AG08395 (cell line): ENCODE data around the gene TPK1.
A peak's percentile ranks its signal among the peaks of the same experiment; 100 is the strongest.
"Not testable (repeated sequence)": the region's sequence is repeated elsewhere in the genome, so short reads cannot be mapped to it uniquely, and the experiment has no call there.

Experiments used
- DNase-seq: peaks from one replicate; pipeline ENCODE4 v3.0.0; 2012; ENCODE audit warnings: mixed read lengths, low spot score

TPK1 gene

DNA sequence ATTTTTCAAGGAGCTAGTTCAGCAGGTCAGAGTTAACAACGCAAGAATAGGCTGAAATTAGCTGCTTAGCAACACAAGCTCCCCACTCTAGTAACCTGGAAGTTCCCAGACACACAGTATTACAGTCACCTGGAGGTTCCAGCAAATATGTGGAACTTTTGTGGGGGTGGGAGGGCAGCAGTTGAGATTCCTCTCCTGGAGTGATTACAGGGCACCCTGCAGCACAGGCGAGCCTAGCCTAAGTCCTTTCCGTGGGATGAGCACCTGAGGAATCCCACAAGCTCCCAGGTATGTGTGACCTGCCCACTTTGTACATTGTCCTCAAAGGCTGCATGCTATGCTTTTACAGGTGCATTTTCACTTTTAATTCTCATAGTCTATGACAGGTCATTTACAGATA lies 13.6 kb downstream of the TPK1 start:
- no peak for DNase-seq

DNA sequence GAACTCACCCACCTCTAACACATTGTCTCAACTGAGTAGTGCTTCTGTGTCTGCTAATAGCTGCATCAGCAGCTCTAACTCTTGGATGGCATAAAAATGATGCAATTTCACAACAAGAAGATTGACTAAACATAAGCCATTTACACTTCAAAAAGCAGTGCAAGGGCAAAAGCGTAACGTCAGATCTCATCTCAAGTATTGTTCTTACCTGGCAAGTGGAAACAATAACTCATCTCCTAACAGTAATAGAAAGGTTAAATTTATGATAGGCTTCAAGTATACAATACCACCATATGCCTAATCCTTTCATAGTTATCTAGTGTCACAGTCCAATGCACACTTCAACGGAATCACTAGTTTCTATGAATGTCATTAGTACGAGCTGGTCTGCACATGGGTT lies 14.8 kb downstream of the TPK1 start:
- DNase-seq, result no peak

DNA sequence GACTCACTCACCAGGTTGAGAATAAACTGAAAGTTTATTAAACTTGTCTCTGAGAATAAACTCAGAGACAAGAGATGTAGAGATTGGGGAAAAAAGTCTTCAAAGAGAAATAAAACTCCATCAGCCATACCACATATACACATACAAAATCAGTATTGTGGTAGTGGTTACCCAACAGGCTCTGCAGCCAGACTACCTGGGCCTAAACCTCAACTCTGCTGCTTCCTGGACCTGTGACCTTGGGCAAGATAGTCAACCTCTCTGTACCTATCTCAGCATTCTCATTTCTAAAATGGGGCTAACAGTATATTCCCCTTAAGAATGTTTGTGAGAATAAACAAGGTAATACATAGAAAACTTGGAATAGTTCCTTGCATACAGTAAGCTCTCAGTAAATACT lies 15.3 kb downstream of the TPK1 start:
- no peak for DNase-seq

GRCh38 chr7:144819566-144819965 lies 16.3 kb downstream of the TPK1 start:
- DNase-seq, result no peak

- no peak for DNase-seq
These were observed 17.3 kb downstream of the TPK1 start for GRCh38 chr7:144818511-144818910.

- DNase-seq, result no peak
These were observed 18.9 kb downstream of the TPK1 start for GRCh38 chr7:144817001-144817400.

DNA sequence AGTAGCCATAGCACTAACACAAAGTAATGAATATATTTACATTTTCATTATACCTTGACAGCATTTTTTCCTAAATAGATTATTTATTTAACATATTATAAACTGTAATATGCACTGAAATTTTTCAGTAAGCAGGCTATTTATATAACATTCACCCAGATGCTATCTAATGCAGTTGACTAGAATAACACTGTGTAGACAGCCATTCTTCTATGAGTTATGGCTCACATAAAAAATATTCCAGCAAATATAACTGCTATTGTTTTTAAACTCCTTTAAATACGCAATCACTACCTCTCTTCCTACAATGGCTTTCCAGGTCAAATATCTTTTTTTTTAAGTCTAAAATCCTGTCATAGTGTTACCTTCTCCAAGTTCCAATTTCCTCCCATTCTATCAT lies 21.6 kb downstream of the TPK1 start:
- no peak for DNase-seq

GRCh38 chr7:144812379-144813283 lies 23.2 kb downstream of the TPK1 start:
- no peak for DNase-seq

- no peak for DNase-seq
These were observed 30.1 kb downstream of the TPK1 start for GRCh38 chr7:144805627-144806239.

- not testable (repeated sequence) for DNase-seq
These were observed 35.0 kb downstream of the TPK1 start for GRCh38 chr7:144800678-144801436.

GRCh38 chr7:144796919-144797318 lies 38.9 kb downstream of the TPK1 start:
- no peak for DNase-seq

DNA sequence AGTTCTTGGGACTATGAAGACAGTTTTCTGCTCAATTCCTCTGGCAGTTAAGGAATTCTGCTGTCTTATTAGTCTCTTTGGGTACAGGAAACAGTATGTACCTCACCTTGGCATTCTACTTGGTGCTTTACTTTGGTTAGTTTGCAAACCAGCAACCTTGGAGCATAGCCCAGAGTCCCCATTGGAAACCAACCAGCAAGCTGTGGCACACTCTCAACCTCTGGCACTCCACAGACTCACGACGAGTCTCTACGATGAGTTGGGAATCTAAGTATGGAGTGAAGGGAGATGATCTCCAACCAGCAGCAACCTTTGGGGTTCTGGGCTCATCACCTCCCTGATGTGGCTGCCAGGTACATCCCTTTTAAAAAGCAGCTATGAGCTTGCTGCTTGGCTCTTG lies 43.8 kb downstream of the TPK1 start:
- no peak for DNase-seq

DNA sequence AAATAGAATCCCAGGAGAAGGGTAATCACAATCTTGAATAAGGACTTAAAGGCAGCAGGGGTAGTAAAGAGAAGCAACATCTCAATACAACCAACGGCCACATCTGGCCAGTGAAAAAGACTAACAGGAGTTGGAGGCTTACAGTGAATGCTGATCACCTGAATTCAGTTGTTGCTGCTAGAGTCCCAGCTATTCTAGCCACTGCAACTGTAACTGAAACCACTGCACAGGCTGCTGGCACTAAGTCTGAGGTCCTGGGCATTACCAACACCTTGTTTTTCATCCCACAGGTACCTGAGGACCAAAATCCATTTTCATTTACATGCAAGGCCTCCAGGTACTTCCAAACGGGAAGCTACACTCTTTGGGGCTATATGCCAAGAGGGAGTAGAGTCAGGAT lies 44.4 kb downstream of the TPK1 start:
- no peak for DNase-seq

GRCh38 chr7:144787127-144787526 lies 48.7 kb downstream of the TPK1 start:
- no peak for DNase-seq

DNA sequence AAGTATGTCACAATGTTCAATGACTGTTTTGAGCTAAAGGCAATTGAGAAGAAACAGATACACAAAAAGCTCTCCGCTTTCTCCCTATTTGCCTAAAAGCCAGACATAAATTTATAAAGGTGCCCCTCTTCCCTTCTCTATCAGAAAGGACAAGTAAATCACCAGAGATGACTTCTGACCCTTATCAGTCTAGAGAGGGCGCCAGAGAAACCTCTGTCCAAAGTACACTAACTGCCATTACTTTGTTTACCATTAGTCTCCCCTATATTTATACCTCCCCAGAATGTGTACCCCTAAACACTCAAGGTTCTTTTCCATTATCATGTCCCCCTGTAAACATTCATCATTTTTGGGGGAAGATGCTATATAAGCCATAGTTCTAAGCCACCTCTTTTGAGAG lies 49.3 kb downstream of the TPK1 start:
- no peak for DNase-seq

DNA sequence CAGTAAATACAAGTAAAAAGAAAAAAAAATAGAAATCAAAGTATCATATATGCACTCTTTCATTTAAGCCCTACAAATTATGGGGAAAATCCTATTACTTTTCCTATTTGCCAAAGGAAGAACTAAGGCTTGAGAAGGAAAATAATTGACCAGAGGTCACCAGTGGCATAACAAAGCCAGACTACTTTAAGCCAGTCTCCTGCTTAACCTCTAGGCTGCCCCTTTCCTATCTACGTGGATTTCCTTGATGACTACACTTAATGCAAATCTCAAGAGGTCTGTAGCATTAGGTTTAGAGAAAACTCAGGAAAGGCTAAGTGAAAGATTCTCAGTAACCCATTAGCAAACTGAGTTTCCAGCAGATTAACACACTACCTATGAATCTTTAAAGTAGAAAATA lies 49.8 kb downstream of the TPK1 start:
- no peak for DNase-seq

DNA sequence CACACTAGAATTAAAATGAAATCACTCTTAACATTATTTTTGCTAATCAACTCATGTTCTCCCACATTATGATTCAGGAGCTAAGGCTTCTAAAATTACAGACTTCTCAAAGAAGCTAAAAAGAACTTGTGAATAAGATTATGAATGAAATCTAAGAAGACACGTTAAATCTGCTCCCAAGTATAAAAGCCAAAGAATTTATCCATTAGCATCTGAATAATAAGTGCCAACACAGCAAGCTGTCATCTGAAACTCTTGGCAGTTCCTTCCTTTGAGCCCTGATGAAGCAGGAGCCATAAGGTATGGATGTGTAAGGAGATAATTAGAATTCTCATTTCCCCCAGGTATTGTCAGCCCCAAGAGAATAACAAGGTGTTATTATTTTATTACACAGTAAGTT lies 50.3 kb downstream of the TPK1 start:
- DNase-seq, result no peak

DNA sequence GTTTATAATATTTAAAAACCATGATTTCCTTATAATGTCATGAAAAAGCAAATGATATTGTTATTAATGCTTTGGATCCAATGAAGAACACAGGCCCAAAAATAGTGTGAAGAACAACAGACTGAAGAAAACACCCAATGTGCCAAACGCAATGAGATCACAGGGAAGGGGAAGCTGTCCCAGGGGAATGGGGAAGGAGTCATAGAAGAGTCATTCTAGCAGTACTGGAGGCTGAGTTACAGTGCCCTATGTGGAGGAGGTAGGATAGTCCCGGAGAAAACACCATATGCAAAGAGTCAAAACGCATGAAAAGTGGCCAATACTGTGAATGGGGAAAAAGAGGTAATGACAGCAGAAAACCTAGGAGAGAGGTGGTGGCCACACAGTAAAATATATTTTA lies 50.9 kb downstream of the TPK1 start:
- DNase-seq, result peak; percentile 17

- no peak for DNase-seq
These were observed 51.4 kb downstream of the TPK1 start for GRCh38 chr7:144784441-144784840.

- DNase-seq, result no peak
These were observed 53.0 kb downstream of the TPK1 start for GRCh38 chr7:144782883-144783282.

- no peak for DNase-seq
These were observed 55.7 kb downstream of the TPK1 start for GRCh38 chr7:144780071-144780608.

- DNase-seq, result not testable (repeated sequence)
These were observed 58.0 kb downstream of the TPK1 start for GRCh38 chr7:144777889-144778288.
